HCT116 (cell line): ENCODE results near the gene CD33. TPM values are rescaled to one million over a fixed set of nuclear protein-coding genes. Genes with fewer than 3 reads are reported as not detected.
"Not testable (repeated sequence)": the region's sequence is repeated elsewhere in the genome, so short reads cannot be mapped to it uniquely, and the experiment has no call there.

Source experiments
- ATAC-seq: fragments of 200-7000 bp; cut with Tn5 transposase; 2 replicates; pipeline ENCODE4 v1.9.1; 2020; ENCODE audit warnings: mild to moderate bottlenecking, moderate library complexity
- BruUV-seq: library from RNA; stranded (reverse); fragments of 400-500 nt; replicated peaks from 2 replicates; lab custom pipeline; 2021; lab: Mats Ljungman, UMichigan
- CTCF ChIA-PET: fragments of 300-600 bp; sonication (Branson Sonifier 250); formaldehyde crosslinking; loops from one replicate; lab custom pipeline; 2021; ENCODE audit warnings: antibody characterized with exemption; lab: Charles Lee
- POLR2A ChIA-PET: fragments of 300-600, 350-600 bp; sonication (Branson Sonifier 250); formaldehyde crosslinking; loops from one replicate; lab custom pipeline; 2021; ENCODE audit warnings: antibody characterized with exemption; lab: Charles Lee
- RAD21 ChIA-PET, 2 experiments: fragments of 300-600 bp; sonication (Branson Sonifier 250); formaldehyde crosslinking; loops; one replicate each; lab custom pipeline; 2023; ENCODE audit warnings: low total read pairs in 2 of 2; ENCODE audit not compliant: uncharacterized antibody in 2 of 2, unreplicated experiment in 2 of 2, low non-redundant PET in 1 of 2; lab: Charles Lee
- DNase-seq: peaks from one replicate; pipeline ENCODE4 v3.0.0-alpha.2; 2010; ENCODE audit warnings: low read depth, low spot score
- H2AFZ ChIP-seq: fragments of 200-600 bp; shearing (Covaris generic), sonication (generic); 2 replicates; pipeline ENCODE4 v1.6.1; 2017; ENCODE audit warnings: low read depth, mixed run types, mixed read lengths, antibody characterized with exemption, low read length; ENCODE audit not compliant: poor library complexity, severe bottlenecking
- H3K27ac ChIP-seq: 2 replicates; pipeline ENCODE4 v1.5.1; 2012; ENCODE audit warnings: low read depth, low read length
- H3K27me3 ChIP-seq: fragments of 200-600 bp; sonication (generic); 2 replicates; pipeline ENCODE4 v1.6.1; 2016; ENCODE audit warnings: mixed run types, low read length, mixed read lengths; ENCODE audit not compliant: insufficient read depth
- H3K36me3 ChIP-seq, 2 experiments: fragments of 200-500 bp in 1 of 2; fragments of 200-600 bp in 1 of 2; sonication (Bioruptor generic) in 1 of 2; sonication (generic) in 1 of 2; 2 replicates each; pipeline versions ENCODE4 v1.5.1 to v1.6.1; 2014 to 2016; ENCODE audit warnings: low read length in 2 of 2, inconsistent platforms in 1 of 2, mixed read lengths in 1 of 2, mixed run types in 1 of 2; ENCODE audit not compliant: insufficient read depth in 2 of 2, control insufficient read depth in 1 of 2
- H3K4me1 ChIP-seq, 2 experiments: fragments of 200-600 bp in 1 of 2; sonication (generic) in 1 of 2; 2 replicates each; pipeline versions ENCODE4 v1.5.1 to v1.6.1; 2012 to 2017; ENCODE audit warnings: low read length in 2 of 2, inconsistent platforms in 1 of 2, mild to moderate bottlenecking in 1 of 2, mixed read lengths in 1 of 2, mixed run types in 1 of 2, moderate library complexity in 1 of 2; ENCODE audit not compliant: insufficient read depth in 2 of 2, control insufficient read depth in 1 of 2
- H3K4me2 ChIP-seq: fragments of 200-600 bp; sonication (generic); 2 replicates; pipeline ENCODE4 v1.6.1; 2017; ENCODE audit warnings: mixed run types, low read length, mixed read lengths
- H3K4me3 ChIP-seq, 2 experiments: fragments of 200-600 bp in 1 of 2; sonication (generic) in 1 of 2; replicated peaks in 1 of 2; 2 replicates each; pipeline ENCODE4 v1.5.1; 2011 to 2016; ENCODE audit warnings: low read length in 2 of 2, control low read depth in 1 of 2, low read depth in 1 of 2, mild to moderate bottlenecking in 1 of 2, mixed read lengths in 1 of 2, mixed run types in 1 of 2
- H3K79me2 ChIP-seq: fragments of 200-600 bp; sonication (generic); 2 replicates; pipeline ENCODE4 v1.6.1; 2017; ENCODE audit warnings: mild to moderate bottlenecking, mixed run types, low read length, moderate library complexity, mixed read lengths; ENCODE audit not compliant: insufficient read depth
- H3K9ac ChIP-seq: fragments of 200-600 bp; sonication (generic); 2 replicates; pipeline ENCODE4 v1.6.1; 2016; ENCODE audit warnings: low read length, mixed read lengths
- H3K9me2 ChIP-seq: fragments of 200-600 bp; sonication (generic), shearing (Covaris generic); 2 replicates; pipeline ENCODE4 v1.6.1; 2017; ENCODE audit warnings: mixed run types, mild to moderate bottlenecking, moderate library complexity; ENCODE audit not compliant: insufficient read depth
- H3K9me3 ChIP-seq, 2 experiments: fragments of 200-500 bp in 1 of 2; fragments of 200-600 bp in 1 of 2; sonication (Bioruptor generic) in 1 of 2; sonication (generic) in 1 of 2; 2 replicates each; pipeline ENCODE4 v1.6.1; 2014 to 2017; ENCODE audit warnings: low read length in 2 of 2, mixed read lengths in 2 of 2, inconsistent platforms in 1 of 2, low read depth in 1 of 2, mild to moderate bottlenecking in 1 of 2, mixed run types in 1 of 2, moderate library complexity in 1 of 2; ENCODE audit not compliant: control insufficient read depth in 1 of 2, insufficient read depth in 1 of 2
- H4K20me1 ChIP-seq: fragments of 200-600 bp; sonication (generic), shearing (Covaris generic); 2 replicates; pipeline ENCODE4 v1.6.1; 2017; ENCODE audit warnings: mixed run types, mild to moderate bottlenecking, moderate library complexity; ENCODE audit not compliant: insufficient read depth
- CEBPB ChIP-seq: IDR thresholded peaks from 2 replicates; pipeline ENCODE4 v1.6.1; 2012; ENCODE audit warnings: low read depth
- JUND ChIP-seq: IDR thresholded peaks from 2 replicates; pipeline ENCODE4 v1.6.1; 2012
- POLR2AphosphoS5 ChIP-seq: IDR thresholded peaks from 2 replicates; pipeline ENCODE4 v1.6.1; 2011; ENCODE audit warnings: mild to moderate bottlenecking, low read depth, low read length, moderate library complexity
- SIN3A ChIP-seq: IDR thresholded peaks from 2 replicates; pipeline ENCODE4 v1.6.1; 2012; ENCODE audit warnings: low read depth
- intact Hi-C: fragments of 100-400 bp; cut with micrococcal nuclease; formaldehyde crosslinking; loops from 2 replicates; pipeline ENCODE4 v1.10.0; 2022
- total RNA-seq: library from RNA; stranded (reverse); gene quantifications from one replicate; pipeline ENCODE4 v1.2.1, GENCODE V29; 2021; ENCODE audit not compliant: unreplicated experiment
- TF ChIP-seq, protein P1 (sequence below): IDR thresholded peaks from 2 replicates; pipeline ENCODE4 v1.6.1; 2012

CD33 gene
- total RNA-seq, 1 experiment from 2014 or later: 3.1 TPM

DNA sequence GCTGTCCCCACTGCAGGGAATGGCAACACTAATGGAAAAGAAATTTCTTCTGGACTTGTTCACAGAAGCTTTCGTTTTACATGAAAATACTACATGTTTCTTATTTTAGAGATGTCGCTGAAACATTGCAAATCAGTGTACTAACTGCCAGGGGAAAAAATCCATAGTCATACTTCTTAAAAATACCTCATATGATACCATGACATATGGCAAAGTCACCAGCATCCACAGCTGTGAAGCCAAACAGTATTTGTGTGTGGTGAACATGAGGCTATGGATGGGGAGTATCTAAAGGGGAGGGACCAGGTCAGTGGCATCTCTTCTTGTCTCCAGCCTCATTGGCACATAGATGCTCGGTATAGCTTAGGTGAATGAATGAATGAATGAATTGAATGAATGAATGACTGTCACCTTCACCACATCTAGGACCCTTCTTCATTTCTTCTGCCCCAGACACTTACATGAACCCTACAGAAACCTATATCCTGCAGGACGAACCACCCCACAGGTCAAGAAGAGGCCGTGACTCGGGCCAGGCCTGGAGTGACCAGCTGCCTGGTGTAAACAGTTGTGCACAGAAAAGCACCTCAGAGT, 14.6 kb upstream of the CD33 start:
- no peak overlapping the region for H3K27ac ChIP-seq
- no peak for DNase-seq

DNA sequence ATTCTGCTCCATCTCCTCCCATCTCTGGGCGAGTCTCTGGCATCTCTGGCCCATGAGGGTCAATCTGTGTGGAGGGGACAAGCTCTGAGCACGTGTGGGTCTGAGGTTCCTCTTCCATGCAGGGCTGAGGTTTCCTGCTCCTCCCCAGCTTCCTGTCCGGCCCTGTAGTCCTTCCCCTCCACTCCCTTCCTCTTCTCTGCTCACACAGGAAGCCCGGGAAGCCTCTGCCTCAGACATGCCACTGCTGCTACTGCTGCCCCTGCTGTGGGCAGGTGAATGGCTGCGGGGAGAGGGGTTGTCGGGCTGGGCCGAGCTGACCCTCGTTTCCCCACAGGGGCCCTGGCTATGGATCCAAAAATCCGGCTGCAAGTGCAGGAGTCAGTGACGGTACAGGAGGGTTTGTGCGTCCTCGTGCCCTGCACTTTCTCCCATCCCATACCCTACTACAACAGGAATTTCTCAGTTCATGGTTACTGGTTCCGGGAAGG, 14.0 kb upstream of the CD33 start:
- RAD21 ChIA-PET, H3K4me3 ChIP-seq, H3K9me3 ChIP-seq, H2AFZ ChIP-seq, intact Hi-C loops, CTCF ChIA-PET, H4K20me1 ChIP-seq, H3K79me2 ChIP-seq, H3K4me2 ChIP-seq, H3K27me3 ChIP-seq, H3K36me3 ChIP-seq, POLR2A ChIA-PET, BruUV-seq, H3K9me2 ChIP-seq, H3K27ac ChIP-seq, H3K9ac ChIP-seq, H3K4me1 ChIP-seq, DNase-seq: not testable (repeated sequence)
- ATAC-seq: peak; percentile 53

More for the DNA sequence above, 14.6 kb upstream of the CD33 start:
- intact Hi-C loops: no loop called here
- Histone ChIP-seq H3K27me3 (no peaks in the 10 kb centered on the region), H3K9me3 (no peaks in the 10 kb centered on the region), H2AFZ (no peak overlapping the region), H3K4me3 (no peak overlapping the region), H3K9me2 (no peaks in the 10 kb centered on the region), H4K20me1 (no peaks in the 10 kb centered on the region), H3K4me1 (no peaks in the 10 kb centered on the region), H3K9ac (no peak overlapping the region), H3K79me2 (no peaks in the 10 kb centered on the region), H3K4me2 (no peak overlapping the region), H3K36me3 (no peaks in the 10 kb centered on the region)
- BruUV-seq: no TSS peak
- no peak for TF ChIP-seq SIN3A
- TF ChIP-seq, protein P1, sequence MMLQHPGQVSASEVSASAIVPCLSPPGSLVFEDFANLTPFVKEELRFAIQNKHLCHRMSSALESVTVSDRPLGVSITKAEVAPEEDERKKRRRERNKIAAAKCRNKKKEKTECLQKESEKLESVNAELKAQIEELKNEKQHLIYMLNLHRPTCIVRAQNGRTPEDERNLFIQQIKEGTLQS: no peak
- TF ChIP-seq JUND: no peak
- TF ChIP-seq POLR2AphosphoS5: no peak
- no peak for TF ChIP-seq CEBPB
- no peak for ATAC-seq
- CTCF ChIA-PET: no interaction called here
- POLR2A ChIA-PET: no interaction called here
- RAD21 ChIA-PET: no interaction called here
